Osteoblast (primary cell): ENCODE results near the gene DXO. TPM values are rescaled to one million over a fixed set of nuclear protein-coding genes. Genes with fewer than 3 reads are reported as not detected.
"Not testable (repeated sequence)": the region's sequence is repeated elsewhere in the genome, so short reads cannot be mapped to it uniquely, and the experiment has no call there.

Source experiments
- DNase-seq: peaks from one replicate; pipeline ENCODE4 v3.0.0; 2011; ENCODE audit warnings: low spot score, mixed read lengths; ENCODE audit not compliant: insufficient read length; ENCODE audit errors: missing footprints
- H2AFZ ChIP-seq: 2 replicates; pipeline ENCODE4 v1.6.0; 2011; ENCODE audit warnings: mild to moderate bottlenecking, low read length
- H3K27ac ChIP-seq: 2 replicates; pipeline ENCODE4 v1.5.1; 2011; ENCODE audit warnings: mild to moderate bottlenecking, low read depth, low read length, moderate library complexity
- H3K27me3 ChIP-seq: 2 replicates; pipeline ENCODE4 v1.6.0; 2012; ENCODE audit warnings: mild to moderate bottlenecking, control low read depth, inconsistent platforms, low read length, moderate library complexity; ENCODE audit not compliant: insufficient read depth
- H3K36me3 ChIP-seq: 2 replicates; pipeline ENCODE4 v1.5.1; 2011; ENCODE audit warnings: mild to moderate bottlenecking, low read length, control low read depth, moderate library complexity; ENCODE audit not compliant: insufficient read depth
- H3K4me1 ChIP-seq: 2 replicates; pipeline ENCODE4 v1.5.1; 2011; ENCODE audit warnings: mild to moderate bottlenecking, low read length, control low read depth, moderate library complexity; ENCODE audit not compliant: insufficient read depth
- H3K4me2 ChIP-seq: 2 replicates; pipeline ENCODE4 v1.6.0; 2011; ENCODE audit warnings: mild to moderate bottlenecking, low read length; ENCODE audit not compliant: insufficient read depth
- H3K4me3 ChIP-seq: fragments of 200-600 bp; sonication (generic); 3 replicates; pipeline ENCODE4 v1.5.1; 2012; ENCODE audit warnings: mild to moderate bottlenecking, low read length, inconsistent platforms; ENCODE audit not compliant: insufficient read depth
- H3K79me2 ChIP-seq: 2 replicates; pipeline ENCODE4 v1.6.0; 2012; ENCODE audit warnings: mild to moderate bottlenecking, low read length, control low read depth, inconsistent platforms; ENCODE audit not compliant: insufficient read depth
- H3K9me3 ChIP-seq: 2 replicates; pipeline ENCODE4 v1.5.1; 2011; ENCODE audit warnings: low read depth, low read length, control low read depth
- H4K20me1 ChIP-seq: 2 replicates; pipeline ENCODE4 v1.6.0; 2012; ENCODE audit warnings: mild to moderate bottlenecking, low read length, control low read depth; ENCODE audit not compliant: insufficient read depth
- CTCF ChIP-seq: IDR thresholded peaks from 2 replicates; pipeline ENCODE4 v1.5.1; 2011; ENCODE audit warnings: mild to moderate bottlenecking, low read depth, low read length, moderate library complexity; ENCODE audit errors: extremely low read depth
- total RNA-seq: library from RNA; depleted of rRNA; stranded (reverse); fragments of >200 nt; gene quantifications from 2 replicates; pipeline ENCODE4 v1.2.3, GENCODE V29; 2012

The DXO gene
- total RNA-seq, 1 donor = 18.1 TPM

DNA sequence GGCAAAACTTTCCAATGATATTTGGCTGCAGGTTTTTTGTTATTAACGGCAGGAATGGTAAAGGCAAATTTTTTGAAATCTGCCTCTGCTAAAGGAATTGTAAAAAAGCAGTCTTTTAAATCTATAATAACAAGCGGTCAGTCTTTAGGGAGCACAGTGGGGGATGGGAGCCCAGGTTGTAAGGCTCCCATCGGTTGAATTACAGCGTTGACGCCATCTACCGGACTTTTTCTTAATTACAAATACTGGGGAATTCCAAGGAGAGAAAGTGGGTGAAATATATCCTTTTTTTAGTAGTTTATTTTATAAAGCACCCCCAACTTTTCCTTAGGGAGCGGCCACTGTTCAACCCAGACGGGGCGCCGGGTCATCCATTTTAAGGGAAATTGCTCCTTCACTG lies 17.4 kb upstream of the DXO start:
- not testable (repeated sequence) for H3K4me3 ChIP-seq, H3K9me3 ChIP-seq, H3K36me3 ChIP-seq, H2AFZ ChIP-seq, DNase-seq, H4K20me1 ChIP-seq, H3K27ac ChIP-seq, H3K4me2 ChIP-seq, H3K4me1 ChIP-seq, H3K79me2 ChIP-seq, H3K27me3 ChIP-seq

DNA sequence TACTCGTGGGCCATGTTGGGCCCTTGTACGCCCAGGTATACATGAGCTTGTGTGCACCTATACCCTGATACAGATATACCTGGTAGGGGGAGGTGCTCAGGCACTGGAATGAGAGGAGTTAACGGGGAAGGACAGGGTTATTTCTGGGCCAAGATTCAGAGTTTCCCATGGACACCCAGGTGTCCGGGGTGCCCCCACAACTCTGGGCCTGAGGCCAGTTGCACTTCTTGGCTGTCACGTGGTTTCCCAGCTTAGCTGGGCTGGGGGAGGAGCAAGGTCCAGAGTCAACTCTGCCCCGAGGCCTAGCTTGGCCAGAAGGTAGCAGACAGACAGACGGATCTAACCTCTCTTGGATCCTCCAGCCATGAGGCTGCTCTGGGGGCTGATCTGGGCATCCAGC lies 9.8 kb upstream of the DXO start, which contains the start of gene C4A:
C4A (plus strand) TSS at position 314 of the 400 bp plus-strand sequence; CDS start at position 365, 51 bp downstream.
- not testable (repeated sequence) for DNase-seq, H3K4me3 ChIP-seq, H3K4me2 ChIP-seq, H2AFZ ChIP-seq, H3K9me3 ChIP-seq, H3K36me3 ChIP-seq, H3K79me2 ChIP-seq, H3K27me3 ChIP-seq, H3K27ac ChIP-seq, H4K20me1 ChIP-seq, H3K4me1 ChIP-seq

- not testable (repeated sequence) for H3K9me3 ChIP-seq, H3K36me3 ChIP-seq, H3K79me2 ChIP-seq, H3K4me3 ChIP-seq, H2AFZ ChIP-seq, H3K4me1 ChIP-seq, H3K27me3 ChIP-seq, DNase-seq, H3K4me2 ChIP-seq, H3K27ac ChIP-seq, H4K20me1 ChIP-seq
Measured at GRCh38 chr6:31980998-31981397, 9.1 kb upstream of the DXO start.

DNA sequence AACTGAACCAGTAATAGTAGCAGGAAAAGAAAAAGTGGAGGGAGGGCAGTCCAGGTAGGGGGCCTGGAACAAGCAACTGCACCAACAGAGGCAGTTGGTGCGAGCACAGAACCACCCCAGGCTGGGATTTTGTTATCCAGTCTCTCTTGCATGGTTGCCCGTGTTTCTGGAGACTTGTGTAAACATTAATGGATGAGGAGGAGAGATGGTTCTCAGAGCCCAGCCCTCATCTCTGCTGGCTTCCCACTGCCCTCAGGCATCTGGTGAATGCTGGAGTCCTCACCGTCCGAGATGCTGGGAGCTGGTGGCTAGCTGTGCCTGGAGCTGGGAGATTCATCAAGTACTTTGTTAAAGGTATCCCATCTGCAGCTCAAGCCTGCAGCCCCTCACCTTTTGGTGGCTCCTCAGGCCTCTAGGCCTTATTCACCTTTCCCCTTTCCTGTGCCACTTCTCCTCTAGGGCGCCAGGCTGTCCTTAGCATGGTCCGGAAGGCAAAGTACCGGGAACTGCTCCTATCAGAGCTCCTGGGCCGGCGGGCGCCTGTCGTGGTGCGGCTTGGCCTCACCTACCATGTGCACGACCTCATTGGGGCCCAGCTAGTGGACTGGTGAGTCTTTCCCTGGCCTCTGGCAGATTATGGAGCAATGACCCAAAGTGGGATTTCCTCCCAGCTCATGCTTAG lies 8.4 kb upstream of the DXO start:
- not testable (repeated sequence) for H4K20me1 ChIP-seq, H3K27me3 ChIP-seq, H3K79me2 ChIP-seq, H3K36me3 ChIP-seq, H3K4me2 ChIP-seq, H2AFZ ChIP-seq, H3K4me1 ChIP-seq, H3K27ac ChIP-seq, H3K4me3 ChIP-seq, H3K9me3 ChIP-seq
- DNase-seq = peak; percentile 85

DNA sequence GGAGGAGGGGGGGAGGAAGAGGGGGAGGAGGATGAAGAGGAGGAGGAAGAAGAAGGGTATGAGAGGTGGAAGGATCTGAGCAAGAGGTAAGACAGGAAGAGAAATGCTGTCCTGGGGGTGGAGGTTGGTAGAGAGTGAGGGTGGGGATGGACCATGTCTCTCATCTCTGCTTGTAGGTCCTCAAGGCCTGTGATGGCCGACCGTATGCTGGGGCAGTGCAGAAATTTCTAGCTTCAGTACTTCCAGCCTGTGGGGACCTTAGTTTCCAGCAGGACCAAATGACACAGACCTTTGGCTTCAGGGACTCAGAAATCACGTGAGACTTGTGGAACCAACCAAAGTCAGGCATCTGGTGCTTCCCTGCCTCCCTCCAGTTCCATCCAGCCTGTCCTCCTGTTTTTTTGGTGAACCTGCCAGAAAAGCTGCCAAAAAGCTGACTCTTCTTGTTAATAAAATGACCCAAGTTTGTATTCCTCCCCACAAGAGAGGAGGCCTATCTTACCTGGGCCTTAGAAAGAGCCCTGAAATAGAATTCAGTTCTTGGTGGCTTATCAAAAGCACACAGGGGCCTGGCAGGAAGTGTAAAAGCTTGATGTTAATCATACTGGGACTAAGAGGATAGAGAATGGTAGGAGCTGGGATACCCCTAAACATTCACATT lies 7.4 kb upstream of the DXO start:
- DNase-seq = peak; percentile 13
- Histone ChIP-seq H3K79me2 (peaks cover 9% of the 10 kb centered on the region), H2AFZ (no peak overlapping the region), H4K20me1 (peaks cover 2% of the 10 kb centered on the region), H3K4me1 (no peaks in the 10 kb centered on the region), H3K4me2 (no peak overlapping the region), H3K9me3 (no peaks in the 10 kb centered on the region), H3K36me3 (peaks cover 8% of the 10 kb centered on the region), H3K4me3 (no peak overlapping the region), H3K27me3 (no peaks in the 10 kb centered on the region), H3K27ac (no peak overlapping the region)
- TF ChIP-seq CTCF = no peak
